GM12874 (cell line): ENCODE data around the gene EFCAB6.

Source experiments
- CTCF ChIP-seq: IDR thresholded peaks from 2 replicates; pipeline ENCODE4 v1.5.1; 2011; ENCODE audit warnings: low read depth, mild to moderate bottlenecking, control low read depth, low read length, moderate library complexity; ENCODE audit not compliant: insufficient read depth

The EFCAB6 gene

GRCh38 chr22:43534916-43535315, 277.2 kb downstream of the EFCAB6 start:
- TF ChIP-seq CTCF, result no peak

GRCh38 chr22:43533656-43534428, 278.3 kb downstream of the EFCAB6 start:
- no peak for TF ChIP-seq CTCF

GRCh38 chr22:43533156-43533530, 279.0 kb downstream of the EFCAB6 start:
- TF ChIP-seq CTCF, result no peak

- TF ChIP-seq CTCF, result no peak
These were observed 279.6 kb downstream of the EFCAB6 start for GRCh38 chr22:43532301-43533155.

DNA sequence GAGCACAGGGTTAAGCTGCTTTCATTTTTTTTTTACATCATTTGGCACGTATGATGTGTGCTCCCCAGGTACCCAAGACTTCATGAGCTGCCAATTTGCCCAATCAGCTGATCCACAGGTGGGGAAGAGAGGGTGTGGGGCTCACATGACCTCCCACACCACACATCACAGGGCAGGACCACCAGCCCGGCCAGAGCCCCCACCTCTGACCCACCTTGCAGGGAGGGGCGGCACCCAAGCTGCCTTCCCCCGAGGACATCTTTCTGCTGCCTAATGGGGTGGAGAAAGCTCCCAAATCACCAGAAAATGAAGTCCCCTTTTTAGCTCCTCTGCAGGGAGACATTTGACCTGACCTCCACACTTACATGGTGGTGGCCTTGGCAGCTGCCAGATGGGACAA, 280.5 kb downstream of the EFCAB6 start:
- no peak for TF ChIP-seq CTCF

DNA sequence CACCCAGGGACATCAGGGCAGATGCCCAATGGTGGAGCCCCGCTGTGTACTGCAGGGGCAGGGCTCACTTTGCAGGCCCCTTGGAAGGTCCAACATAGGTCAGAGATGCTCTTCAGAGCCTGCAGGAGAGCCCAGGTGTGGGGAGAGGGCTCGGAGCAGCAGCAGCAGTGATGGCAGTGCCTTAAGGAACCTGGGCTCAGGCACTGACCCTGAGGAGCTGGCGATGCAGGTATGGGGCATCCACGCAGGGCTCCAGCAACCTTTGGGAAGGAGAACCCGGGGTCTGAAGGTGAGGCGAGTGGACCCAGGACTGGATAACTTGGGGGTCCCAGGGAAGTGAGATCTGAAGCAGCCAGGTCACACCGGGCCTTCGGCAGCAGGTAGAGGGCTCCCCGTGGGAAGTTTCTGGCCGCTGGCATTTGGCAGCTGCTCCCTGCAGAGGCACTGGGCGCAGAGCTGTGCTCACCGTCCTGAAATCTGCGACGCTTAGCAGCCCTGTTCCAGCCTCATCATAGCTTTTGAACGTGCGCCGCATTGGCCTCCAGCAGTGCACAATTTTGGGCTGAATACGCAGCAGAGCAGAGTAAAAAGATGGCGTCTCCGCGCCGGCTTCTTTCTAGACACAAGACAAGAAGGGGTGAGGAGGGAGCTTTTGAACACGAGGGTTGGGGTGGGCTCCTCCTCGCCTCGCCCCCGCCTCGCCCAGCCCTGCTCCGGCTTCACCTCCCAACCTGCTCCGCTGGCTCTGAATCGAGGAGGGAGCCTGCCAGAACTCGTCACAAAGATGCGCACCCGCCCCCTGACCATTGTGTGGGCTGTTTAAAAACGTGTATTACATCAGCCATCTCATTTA, 281.5 kb downstream of the EFCAB6 start:
- no peak for TF ChIP-seq CTCF

- TF ChIP-seq CTCF, result no peak
These were observed 282.2 kb downstream of the EFCAB6 start for GRCh38 chr22:43529934-43530333.
